Pulmonary artery endothelial cell (primary cell): ENCODE measurements around the gene BRD4. TPM values are rescaled to one million over a fixed set of nuclear protein-coding genes. Genes with fewer than 3 reads are reported as not detected.

Experiments used
- DNase-seq: peaks from one replicate; pipeline ENCODE4 v3.0.0-alpha.2; 2011; ENCODE audit warnings: low read depth, low spot score
- total RNA-seq: library from RNA; depleted of rRNA; stranded (reverse); fragments of >200 nt; gene quantifications from 2 replicates; pipeline ENCODE4 v1.2.3, GENCODE V29; 2014

The BRD4 gene
- total RNA-seq, 1 donor from 2014 or later: 10.0 TPM

GRCh38 chr19:15265850-15266248, 66.5 kb downstream of the BRD4 start:
- peak; percentile 89 for DNase-seq

GRCh38 chr19:15265214-15265849, 67.0 kb downstream of the BRD4 start:
- DNase-seq: no peak

- no peak for DNase-seq
Measured at GRCh38 chr19:15264933-15265206, 67.5 kb downstream of the BRD4 start.

- DNase-seq: no peak
Measured at GRCh38 chr19:15264061-15264932, 68.0 kb downstream of the BRD4 start.

GRCh38 chr19:15263361-15263985, 68.9 kb downstream of the BRD4 start:
- DNase-seq: no peak

GRCh38 chr19:15262011-15262410, 70.3 kb downstream of the BRD4 start:
- no peak for DNase-seq

GRCh38 chr19:15260939-15261338, 71.4 kb downstream of the BRD4 start:
- no peak for DNase-seq

GRCh38 chr19:15259907-15260306, 72.4 kb downstream of the BRD4 start:
- DNase-seq: no peak

- no peak for DNase-seq
Measured at GRCh38 chr19:15257782-15258181, 74.6 kb downstream of the BRD4 start.

- DNase-seq: no peak
Measured at GRCh38 chr19:15256708-15257331, 75.5 kb downstream of the BRD4 start.

- DNase-seq: no peak
Measured at GRCh38 chr19:15255359-15255990, 76.9 kb downstream of the BRD4 start.

- DNase-seq: no peak
Measured at GRCh38 chr19:15254547-15254946, 77.8 kb downstream of the BRD4 start.

- DNase-seq: no peak
Measured at GRCh38 chr19:15253513-15253912, 78.8 kb downstream of the BRD4 start.

- no peak for DNase-seq
Measured at GRCh38 chr19:15253061-15253460, 79.3 kb downstream of the BRD4 start.

- no peak for DNase-seq
Measured at GRCh38 chr19:15252398-15253018, 79.8 kb downstream of the BRD4 start.

- DNase-seq: no peak
Measured at GRCh38 chr19:15251749-15252397, 80.5 kb downstream of the BRD4 start.

GRCh38 chr19:15251010-15251748, 81.2 kb downstream of the BRD4 start:
- no peak for DNase-seq

- DNase-seq: no peak
Measured at GRCh38 chr19:15250640-15250993, 81.7 kb downstream of the BRD4 start.

GRCh38 chr19:15249972-15250639, 82.2 kb downstream of the BRD4 start:
- no peak for DNase-seq

GRCh38 chr19:15249528-15249874, 82.8 kb downstream of the BRD4 start:
- DNase-seq: no peak
